A549 (cell line): ENCODE data around the gene TCERG1L.

Experiments used
- CEBPB ChIP-seq, 2 experiments: fragments of >200 bp in 1 of 2; sonication (Bioruptor Twin) in 1 of 2; formaldehyde crosslinking in 1 of 2; IDR thresholded peaks; 2 replicates each; pipeline ENCODE4 v1.6.1; 2012 to 2016
- CTCF ChIP-seq: fragments of >200 bp; sonication (Bioruptor Twin); formaldehyde crosslinking; IDR thresholded peaks from 3 replicates; pipeline ENCODE4 v1.5.1; 2016
- ELK1 ChIP-seq: fragments of 150-350 bp; IDR thresholded peaks from 2 replicates; pipeline ENCODE4 v1.6.1; 2014; ENCODE audit warnings: low read depth, mild to moderate bottlenecking, low read length
- MAFK ChIP-seq: fragments of 450-650 bp; IDR thresholded peaks from 2 replicates; pipeline ENCODE4 v1.6.1; 2014; ENCODE audit not compliant: partially characterized antibody
- MYC ChIP-seq: IDR thresholded peaks from 2 replicates; pipeline ENCODE4 v1.6.1; 2012; ENCODE audit warnings: mild to moderate bottlenecking, inconsistent platforms, low read length, improper control_type of control experiment, borderline replicate concordance
- POLR2A ChIP-seq: IDR thresholded peaks from 2 replicates; pipeline ENCODE4 v1.6.1; 2012; ENCODE audit warnings: mild to moderate bottlenecking, low read length
- POLR2AphosphoS2 ChIP-seq: conservative IDR thresholded peaks from 2 replicates; pipeline ENCODE4 v1.6.1; 2012; ENCODE audit warnings: low read length, improper control_type of control experiment, inconsistent platforms
- RAD21 ChIP-seq, 2 experiments: fragments of >200 bp in 1 of 2; sonication (Bioruptor Twin) in 1 of 2; formaldehyde crosslinking in 1 of 2; IDR thresholded peaks in 1 of 2; conservative IDR thresholded peaks in 1 of 2; 2 replicates in 1 of 2; 3 replicates in 1 of 2; pipeline ENCODE4 v1.6.1; 2012 to 2018; ENCODE audit warnings: inconsistent platforms in 1 of 2
- RARB ChIP-seq: fragments of 250-450 bp; sonication (Bioruptor Pico); IDR thresholded peaks from 2 replicates; pipeline ENCODE4 v1.8.0; 2021; ENCODE audit warnings: mild to moderate bottlenecking, moderate library complexity
- REST ChIP-seq: fragments of 200-600 bp; sonication (generic); IDR thresholded peaks from 2 replicates; pipeline ENCODE4 v1.6.1; 2016; ENCODE audit warnings: antibody characterized with exemption, mild to moderate bottlenecking, moderate library complexity
- RNF2 ChIP-seq: fragments of 200-600 bp; sonication (generic); IDR thresholded peaks from 2 replicates; pipeline ENCODE4 v1.6.1; 2016; ENCODE audit warnings: low read depth, mild to moderate bottlenecking, antibody characterized with exemption, moderate library complexity, borderline replicate concordance
- SREBF2 ChIP-seq: fragments of 450-650 bp; IDR thresholded peaks from 2 replicates; pipeline ENCODE4 v1.6.1; 2014; ENCODE audit warnings: mild to moderate bottlenecking, moderate library complexity
- USF2 ChIP-seq: fragments of 450-650 bp; IDR thresholded peaks from 2 replicates; pipeline ENCODE4 v1.6.1; 2014; ENCODE audit warnings: antibody characterized with exemption

GRCh38 chr10:131224106-131224505 is 87.4 kb downstream of the TCERG1L start:
- TF ChIP-seq CTCF (no peak), REST (no peak), POLR2A (no peak), RAD21 (conservative IDR thresholded peaks at IDR 0.05 in 1 of 2, IDR thresholded peaks at IDR 0.05 in 1 of 2) (no peak), RARB (CRISPR knock-in tag) (no peak), ELK1 (no peak), CEBPB (IDR thresholded peaks at IDR 0.05) (no peak), SREBF2 (no peak), POLR2AphosphoS2 (no peak), MAFK (no peak), RNF2 (no peak), USF2 (no peak), MYC (no peak)
